ENCODE measurements around the gene SPTBN4.
A peak's percentile ranks its signal among the peaks of the same experiment; 100 is the strongest.

The SPTBN4 gene

GRCh38 chr19:40567750-40568494 lies 101.1 kb downstream of the SPTBN4 start:
- no peak for DNase-seq

- DNase-seq = peak; percentile 94
These were observed 103.7 kb downstream of the SPTBN4 start for GRCh38 chr19:40570313-40571004.

GRCh38 chr19:40571005-40571318 lies 104.2 kb downstream of the SPTBN4 start:
- DNase-seq = no peak

GRCh38 chr19:40571831-40572495 lies 105.2 kb downstream of the SPTBN4 start:
- no peak for DNase-seq

GRCh38 chr19:40575326-40575725 lies 108.5 kb downstream of the SPTBN4 start:
- no peak for DNase-seq

GRCh38 chr19:40576151-40576584 lies 109.4 kb downstream of the SPTBN4 start:
- no peak for DNase-seq

GRCh38 chr19:40576585-40577451 lies 110.0 kb downstream of the SPTBN4 start, which contains the start of gene SHKBP1:
Gene SHKBP1, plus strand, starts transcription at chr19:40576873. Its CDS starts 27 bp downstream, at chr19:40576900.
- DNase-seq = peak; percentile 85 to 92

- peak in 1 of 2 donors; percentile 51 for DNase-seq
These were observed 111.7 kb downstream of the SPTBN4 start for GRCh38 chr19:40578442-40578908.

GRCh38 chr19:40580619-40581018 lies 113.8 kb downstream of the SPTBN4 start:
- DNase-seq = no peak

GRCh38 chr19:40581531-40581930 lies 114.7 kb downstream of the SPTBN4 start:
- DNase-seq = no peak

- DNase-seq = no peak
These were observed 115.7 kb downstream of the SPTBN4 start for GRCh38 chr19:40582467-40582866.

- DNase-seq = no peak
These were observed 116.5 kb downstream of the SPTBN4 start for GRCh38 chr19:40583283-40583682.

- DNase-seq = no peak
These were observed 117.2 kb downstream of the SPTBN4 start for GRCh38 chr19:40584007-40584406.

- no peak for DNase-seq
These were observed 118.6 kb downstream of the SPTBN4 start for GRCh38 chr19:40585241-40585981.

- no peak for DNase-seq
These were observed 119.2 kb downstream of the SPTBN4 start for GRCh38 chr19:40585982-40586422.

- no peak for DNase-seq
These were observed 119.8 kb downstream of the SPTBN4 start for GRCh38 chr19:40586611-40587010.

- DNase-seq = no peak
These were observed 121.5 kb downstream of the SPTBN4 start for GRCh38 chr19:40588110-40588854.

GRCh38 chr19:40588926-40589569 lies 122.2 kb downstream of the SPTBN4 start:
- no peak for DNase-seq

- DNase-seq = no peak
These were observed 123.0 kb downstream of the SPTBN4 start for GRCh38 chr19:40589591-40590429.

All from hippocampal formation (tissue), 2 donors.